Muscle of leg (tissue), 11 donors: Measurements from ENCODE around the gene CLNK. TPM values are rescaled to one million over a fixed set of nuclear protein-coding genes. Genes with fewer than 3 reads are reported as not detected.

Experiments
- DNase-seq: peaks from one replicate; pipeline ENCODE4 v3.0.0; 2013
- H3K27ac ChIP-seq: one replicate; pipeline ENCODE4 v1.5.1; 2013; ENCODE audit warnings: mild to moderate bottlenecking, low read length, control low read depth
- H3K27me3 ChIP-seq: one replicate; pipeline ENCODE4 v1.6.1; 2013; ENCODE audit warnings: low read length; ENCODE audit not compliant: control insufficient read depth, insufficient read depth
- H3K36me3 ChIP-seq: one replicate; pipeline ENCODE4 v1.6.1; 2013; ENCODE audit warnings: low read length; ENCODE audit not compliant: control insufficient read depth, insufficient read depth
- H3K4me1 ChIP-seq: one replicate; pipeline ENCODE4 v1.6.1; 2013; ENCODE audit warnings: low read length; ENCODE audit not compliant: control insufficient read depth, insufficient read depth
- H3K4me3 ChIP-seq: one replicate; pipeline ENCODE4 v1.5.1; 2013; ENCODE audit warnings: low read length, control low read depth
- H3K9me3 ChIP-seq: replicated peaks from 2 replicates; pipeline ENCODE4 v1.6.1; 2013; ENCODE audit warnings: low read depth, low read length; ENCODE audit not compliant: control insufficient read depth
- WGBS: methylation state at CpG from one replicate; pipeline ENCODE4 v1.1.5; 2013; ENCODE audit warnings: missing lambda C conversion rate; ENCODE audit not compliant: insufficient coverage; 5-methylcytosine and 5-hydroxymethylcytosine counted together
- polyA plus RNA-seq, 8 donors: library from polyadenylated mRNA; unstranded; fragments of 120-200 nt; gene quantifications; one replicate each; pipeline versions ENCODE4 v1.2.1 to v1.2.3, GENCODE V29; 2013; ENCODE audit warnings: inconsistent platforms in 1 of 8, low replicate concordance in 1 of 8; ENCODE audit not compliant: insufficient read length in 8 of 8, insufficient read depth in 1 of 8
- total RNA-seq: library from RNA; stranded (reverse); fragments of 120-200 nt; gene quantifications from one replicate; pipeline ENCODE4 v1.2.4, GENCODE V29; 2013

CLNK gene
- total and polyA plus RNA-seq, 9 donors: 0.04 to 0.32 (median 0.21) TPM; not detected in 1

- H3K4me1 ChIP-seq: no peaks in the 10 kb centered on the region
- H3K9me3 ChIP-seq: no peaks in the 10 kb centered on the region
- H3K27ac ChIP-seq: no peak overlapping the region
- no peaks in the 10 kb centered on the region for H3K27me3 ChIP-seq
- no peak overlapping the region for H3K4me3 ChIP-seq
- no peak for DNase-seq
- no peaks in the 10 kb centered on the region for H3K36me3 ChIP-seq
- WGBS: 91% methylated on average over 2 of the region's 6 CpGs
Observed at GRCh38 chr4:10727140-10727880, 42.7 kb upstream of the CLNK start.

DNA sequence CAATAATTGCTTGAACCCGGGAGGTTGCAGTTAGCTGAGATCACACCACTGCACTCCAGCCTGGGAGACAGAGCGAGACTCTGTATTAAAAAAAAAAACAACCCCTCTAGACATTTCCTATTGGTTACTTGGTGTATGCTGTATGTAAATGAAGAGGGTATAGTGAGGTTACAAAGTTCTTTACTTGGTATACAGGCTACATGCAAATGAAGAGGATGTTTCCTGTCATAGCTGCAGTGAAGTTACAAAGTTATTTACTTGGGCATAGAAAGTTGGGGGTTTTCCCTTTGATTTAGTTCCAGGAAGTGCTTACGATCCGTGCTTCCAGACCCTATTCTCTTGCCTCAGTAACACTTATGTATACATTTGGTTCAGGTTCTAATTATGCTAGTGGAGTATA lies 38.4 kb upstream of the CLNK start:
- no peak for DNase-seq
- no peaks in the 10 kb centered on the region for H3K36me3 ChIP-seq
- no CpG with 5 or more reads among the region's 4 CpGs for WGBS
- H3K27me3 ChIP-seq: no peaks in the 10 kb centered on the region
- no peak overlapping the region for H3K27ac ChIP-seq
- H3K4me1 ChIP-seq: no peaks in the 10 kb centered on the region
- no peak overlapping the region for H3K4me3 ChIP-seq
- H3K9me3 ChIP-seq: no peaks in the 10 kb centered on the region

GRCh38 chr4:10721616-10722015 lies 37.0 kb upstream of the CLNK start:
- Histone ChIP-seq H3K9me3 (no peaks in the 10 kb centered on the region), H3K4me1 (no peaks in the 10 kb centered on the region), H3K4me3 (no peak overlapping the region), H3K36me3 (no peaks in the 10 kb centered on the region), H3K27ac (no peak overlapping the region), H3K27me3 (no peaks in the 10 kb centered on the region)
- 67% methylated on average over 1 of the region's 4 CpGs for WGBS
- DNase-seq: no peak

- no CpG with 5 or more reads among the region's 2 CpGs for WGBS
- Histone ChIP-seq H3K36me3 (no peaks in the 10 kb centered on the region), H3K4me3 (no peak overlapping the region), H3K4me1 (no peaks in the 10 kb centered on the region), H3K9me3 (peaks cover 4% of the 10 kb centered on the region), H3K27me3 (no peaks in the 10 kb centered on the region), H3K27ac (no peak overlapping the region)
- DNase-seq: no peak
Observed at GRCh38 chr4:10716163-10716562, 31.6 kb upstream of the CLNK start.

- no peak overlapping the region for H3K4me3 ChIP-seq
- WGBS: no CpG with 5 or more reads among the region's 5 CpGs
- DNase-seq: peak; percentile 74
- no peaks in the 10 kb centered on the region for H3K4me1 ChIP-seq
- no peaks in the 10 kb centered on the region for H3K36me3 ChIP-seq
- H3K9me3 ChIP-seq: peaks cover 4% of the 10 kb centered on the region
- no peaks in the 10 kb centered on the region for H3K27me3 ChIP-seq
- no peak overlapping the region for H3K27ac ChIP-seq
Observed at GRCh38 chr4:10715696-10716095, 31.1 kb upstream of the CLNK start.

DNA sequence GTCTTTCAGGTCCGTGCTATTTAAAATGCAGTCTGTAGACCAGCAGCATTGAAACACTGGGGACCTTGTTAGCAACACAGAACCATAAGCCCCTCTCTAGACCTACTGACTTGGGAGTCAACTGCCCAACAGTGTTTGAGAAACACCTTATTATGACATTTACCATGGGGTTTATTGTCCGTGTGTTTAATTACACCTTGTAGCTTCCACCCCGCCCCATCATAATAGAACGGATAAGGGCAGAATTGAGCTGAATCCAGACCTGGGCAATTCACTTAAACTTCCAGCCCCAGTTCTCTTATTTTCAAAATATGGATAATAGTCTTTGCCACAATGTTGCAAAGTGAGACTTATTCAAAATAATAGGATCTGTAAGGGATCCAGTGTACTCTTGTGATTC lies 30.6 kb upstream of the CLNK start:
- Histone ChIP-seq H3K4me3 (no peak overlapping the region), H3K27ac (no peak overlapping the region), H3K9me3 (peaks cover 4% of the 10 kb centered on the region), H3K4me1 (no peaks in the 10 kb centered on the region), H3K36me3 (no peaks in the 10 kb centered on the region), H3K27me3 (no peaks in the 10 kb centered on the region)
- no peak for DNase-seq
- WGBS: no CpG with 5 or more reads among the region's 4 CpGs

GRCh38 chr4:10713591-10713990 lies 29.0 kb upstream of the CLNK start:
- peaks cover 4% of the 10 kb centered on the region for H3K9me3 ChIP-seq
- WGBS: no CpG with 5 or more reads among the region's 3 CpGs
- H3K27ac ChIP-seq: no peak overlapping the region
- no peaks in the 10 kb centered on the region for H3K4me1 ChIP-seq
- H3K4me3 ChIP-seq: no peak overlapping the region
- H3K27me3 ChIP-seq: no peaks in the 10 kb centered on the region
- H3K36me3 ChIP-seq: no peaks in the 10 kb centered on the region
- no peak for DNase-seq

GRCh38 chr4:10706236-10706635 lies 21.7 kb upstream of the CLNK start:
- WGBS: no CpG with 5 or more reads among the region's 1 CpG
- Histone ChIP-seq H3K4me1 (no peaks in the 10 kb centered on the region), H3K9me3 (no peaks in the 10 kb centered on the region), H3K36me3 (no peaks in the 10 kb centered on the region), H3K27ac (no peak overlapping the region), H3K27me3 (no peaks in the 10 kb centered on the region), H3K4me3 (no peak overlapping the region)
- no peak for DNase-seq

GRCh38 chr4:10704430-10704810 lies 19.9 kb upstream of the CLNK start:
- DNase-seq: no peak
- Histone ChIP-seq H3K27me3 (no peaks in the 10 kb centered on the region), H3K9me3 (no peaks in the 10 kb centered on the region), H3K4me1 (no peaks in the 10 kb centered on the region), H3K36me3 (no peaks in the 10 kb centered on the region), H3K4me3 (no peak overlapping the region), H3K27ac (no peak overlapping the region)

DNA sequence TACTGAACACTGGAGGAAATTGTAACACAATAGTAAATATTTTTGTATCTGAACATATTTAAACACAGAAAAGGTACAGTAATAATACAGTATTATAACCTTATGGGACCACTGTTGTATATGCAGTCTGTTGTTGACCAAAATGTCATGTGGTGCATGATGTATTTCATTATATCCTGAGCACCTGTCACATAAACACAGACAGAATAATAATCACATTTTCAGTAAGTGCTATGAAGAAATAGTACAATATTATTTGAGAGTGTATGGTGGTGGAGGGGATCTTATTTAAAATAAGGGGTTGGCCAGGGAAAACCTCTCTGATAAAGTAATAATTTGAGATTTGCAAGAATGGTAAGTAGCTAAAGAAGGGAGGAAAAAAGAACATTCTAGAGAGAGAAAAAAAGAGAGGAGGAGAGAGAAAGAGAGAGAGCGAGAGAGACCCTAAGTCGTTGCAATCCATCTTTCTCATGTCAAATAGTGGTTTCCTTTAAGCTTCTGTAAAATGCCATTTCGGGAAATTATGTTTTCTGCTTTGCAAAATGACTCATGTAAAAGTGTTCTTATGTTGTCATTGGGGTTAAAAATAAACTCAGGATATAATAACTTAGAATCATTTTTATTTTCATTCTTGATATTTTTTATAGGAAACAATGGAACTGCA lies 19.3 kb upstream of the CLNK start:
- DNase-seq: no peak
- H3K4me3 ChIP-seq: no peak overlapping the region
- 100% methylated on average over 1 of the region's 3 CpGs for WGBS
- no peak overlapping the region for H3K27ac ChIP-seq
- no peaks in the 10 kb centered on the region for H3K4me1 ChIP-seq
- H3K36me3 ChIP-seq: no peaks in the 10 kb centered on the region
- no peaks in the 10 kb centered on the region for H3K9me3 ChIP-seq
- H3K27me3 ChIP-seq: no peaks in the 10 kb centered on the region
